Lower leg skin (tissue), 3 donors: ENCODE data around the gene UNC13C.

Source experiments
- POLR2A ChIP-seq, 2 donors: fragments of 450-650 bp; IDR thresholded peaks; one replicate each; pipeline ENCODE4 v1.6.1; 2016 to 2017; ENCODE audit warnings: antibody characterized with exemption in 2 of 2, mild to moderate bottlenecking in 1 of 2, moderate library complexity in 1 of 2
- TF ChIP-seq, protein P1 (sequence below), 3 donors: fragments of 450-650 bp; IDR thresholded peaks; one replicate each; pipeline ENCODE4 v1.5.1; 2016; ENCODE audit warnings: antibody characterized with exemption in 3 of 3, mild to moderate bottlenecking in 3 of 3, moderate library complexity in 2 of 3

GRCh38 chr15:54575586-54575985 lies 597.3 kb downstream of the UNC13C start:
- TF ChIP-seq, protein P1, sequence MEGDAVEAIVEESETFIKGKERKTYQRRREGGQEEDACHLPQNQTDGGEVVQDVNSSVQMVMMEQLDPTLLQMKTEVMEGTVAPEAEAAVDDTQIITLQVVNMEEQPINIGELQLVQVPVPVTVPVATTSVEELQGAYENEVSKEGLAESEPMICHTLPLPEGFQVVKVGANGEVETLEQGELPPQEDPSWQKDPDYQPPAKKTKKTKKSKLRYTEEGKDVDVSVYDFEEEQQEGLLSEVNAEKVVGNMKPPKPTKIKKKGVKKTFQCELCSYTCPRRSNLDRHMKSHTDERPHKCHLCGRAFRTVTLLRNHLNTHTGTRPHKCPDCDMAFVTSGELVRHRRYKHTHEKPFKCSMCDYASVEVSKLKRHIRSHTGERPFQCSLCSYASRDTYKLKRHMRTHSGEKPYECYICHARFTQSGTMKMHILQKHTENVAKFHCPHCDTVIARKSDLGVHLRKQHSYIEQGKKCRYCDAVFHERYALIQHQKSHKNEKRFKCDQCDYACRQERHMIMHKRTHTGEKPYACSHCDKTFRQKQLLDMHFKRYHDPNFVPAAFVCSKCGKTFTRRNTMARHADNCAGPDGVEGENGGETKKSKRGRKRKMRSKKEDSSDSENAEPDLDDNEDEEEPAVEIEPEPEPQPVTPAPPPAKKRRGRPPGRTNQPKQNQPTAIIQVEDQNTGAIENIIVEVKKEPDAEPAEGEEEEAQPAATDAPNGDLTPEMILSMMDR (IDR thresholded peaks at IDR 0.05): no peak
- TF ChIP-seq POLR2A (IDR thresholded peaks at IDR 0.05): no peak
